OCI-LY1 (cell line): ENCODE data around the gene PRKG1.

Experiments
- CTCF ChIP-seq: fragments of 200-600 bp; sonication (generic), shearing (Covaris generic); IDR thresholded peaks from 2 replicates; pipeline ENCODE4 v1.5.1; 2017; ENCODE audit warnings: mild to moderate bottlenecking, antibody characterized with exemption, low read length, moderate library complexity, mixed read lengths
- EZH2 ChIP-seq: fragments of 200-600 bp; sonication (generic), shearing (Covaris generic); IDR thresholded peaks from 2 replicates; pipeline ENCODE4 v1.8.0; 2017; ENCODE audit warnings: borderline replicate concordance, mixed run types, mild to moderate bottlenecking, antibody characterized with exemption, low read length, moderate library complexity, mixed read lengths

- TF ChIP-seq EZH2 (no peak), CTCF (no peak)
These were observed 154.4 kb downstream of the PRKG1 start for GRCh38 chr10:51228714-51229100.
